Measurements from ENCODE around the gene TMEM120A.

The TMEM120A gene

GRCh38 chr7:75980430-75981202, 13.8 kb downstream of the TMEM120A start:
- no peak for DNase-seq

GRCh38 chr7:75979759-75980429, 14.5 kb downstream of the TMEM120A start:
- no peak for DNase-seq

GRCh38 chr7:75977743-75978142, 16.7 kb downstream of the TMEM120A start:
- no peak for DNase-seq

- no peak for DNase-seq
Measured at GRCh38 chr7:75971961-75972763, 22.2 kb downstream of the TMEM120A start.

GRCh38 chr7:75971309-75971960, 23.0 kb downstream of the TMEM120A start:
- no peak for DNase-seq

- DNase-seq, result no peak
Measured at GRCh38 chr7:75969704-75970498, 24.5 kb downstream of the TMEM120A start.

- no peak for DNase-seq
Measured at GRCh38 chr7:75969182-75969581, 25.2 kb downstream of the TMEM120A start.

- DNase-seq, result no peak
Measured at GRCh38 chr7:75968561-75969001, 25.8 kb downstream of the TMEM120A start.

GRCh38 chr7:75968012-75968411, 26.4 kb downstream of the TMEM120A start:
- DNase-seq, result no peak

GRCh38 chr7:75967487-75967997, 26.9 kb downstream of the TMEM120A start:
- DNase-seq, result no peak

- no peak for DNase-seq
Measured at GRCh38 chr7:75967055-75967454, 27.3 kb downstream of the TMEM120A start.

- peak; percentile 55 for DNase-seq
Measured at GRCh38 chr7:75966190-75966961, 28.0 kb downstream of the TMEM120A start.

- no peak for DNase-seq
Measured at GRCh38 chr7:75965617-75966016, 28.8 kb downstream of the TMEM120A start.

GRCh38 chr7:75963381-75963995, 30.9 kb downstream of the TMEM120A start:
- DNase-seq, result no peak

GRCh38 chr7:75962607-75963380, 31.6 kb downstream of the TMEM120A start:
- no peak for DNase-seq

- no peak for DNase-seq
Measured at GRCh38 chr7:75961218-75961617, 33.2 kb downstream of the TMEM120A start.

GRCh38 chr7:75960372-75960771, 34.0 kb downstream of the TMEM120A start:
- DNase-seq, result no peak

GRCh38 chr7:75958802-75959543, 35.4 kb downstream of the TMEM120A start:
- no peak for DNase-seq
